Activated CD4-positive, alpha-beta T cell treated with anti-CD3 and anti-CD28 coated beads for 1 hour (primary cell): ENCODE results near the gene ZNF3.

ENCODE experiments used
- DNase-seq: peaks from one replicate; pipeline ENCODE4 v3.0.0-alpha.2; 2020

Gene ZNF3

GRCh38 chr7:100044718-100045117 is 36.8 kb downstream of the ZNF3 start:
- DNase-seq, result no peak

GRCh38 chr7:100040575-100040974 is 40.9 kb downstream of the ZNF3 start:
- DNase-seq, result no peak

GRCh38 chr7:100038326-100038725 is 43.2 kb downstream of the ZNF3 start:
- DNase-seq, result no peak

- no peak for DNase-seq
Measured at GRCh38 chr7:100035876-100036275, 45.6 kb downstream of the ZNF3 start.

GRCh38 chr7:100034871-100035510 is 46.5 kb downstream of the ZNF3 start:
- DNase-seq, result no peak

GRCh38 chr7:100033526-100033925 is 48.0 kb downstream of the ZNF3 start:
- DNase-seq, result no peak

- DNase-seq, result no peak
Measured at GRCh38 chr7:100029596-100029995, 51.9 kb downstream of the ZNF3 start.

- DNase-seq, result no peak
Measured at GRCh38 chr7:100027197-100027596, 54.3 kb downstream of the ZNF3 start.

GRCh38 chr7:100024020-100024619 is 57.4 kb downstream of the ZNF3 start:
- no peak for DNase-seq

- no peak for DNase-seq
Measured at GRCh38 chr7:100023526-100023925, 58.0 kb downstream of the ZNF3 start.

GRCh38 chr7:100022621-100023020 is 58.9 kb downstream of the ZNF3 start:
- DNase-seq, result no peak

GRCh38 chr7:100021297-100021696 is 60.2 kb downstream of the ZNF3 start:
- DNase-seq, result no peak
